GM08714 (cell line): ENCODE measurements around the gene PRDM15.

Experiments used
- H3K4me3 ChIP-seq: fragments of 200-500 bp; sonication (Bioruptor generic); 2 replicates; pipeline ENCODE4 v1.5.1; 2014; ENCODE audit warnings: mild to moderate bottlenecking, low read length, inconsistent platforms
- ZNF274 ChIP-seq: IDR thresholded peaks from 2 replicates; pipeline ENCODE4 v1.6.1; 2012; ENCODE audit warnings: mild to moderate bottlenecking, low read depth, low read length

Gene PRDM15

DNA sequence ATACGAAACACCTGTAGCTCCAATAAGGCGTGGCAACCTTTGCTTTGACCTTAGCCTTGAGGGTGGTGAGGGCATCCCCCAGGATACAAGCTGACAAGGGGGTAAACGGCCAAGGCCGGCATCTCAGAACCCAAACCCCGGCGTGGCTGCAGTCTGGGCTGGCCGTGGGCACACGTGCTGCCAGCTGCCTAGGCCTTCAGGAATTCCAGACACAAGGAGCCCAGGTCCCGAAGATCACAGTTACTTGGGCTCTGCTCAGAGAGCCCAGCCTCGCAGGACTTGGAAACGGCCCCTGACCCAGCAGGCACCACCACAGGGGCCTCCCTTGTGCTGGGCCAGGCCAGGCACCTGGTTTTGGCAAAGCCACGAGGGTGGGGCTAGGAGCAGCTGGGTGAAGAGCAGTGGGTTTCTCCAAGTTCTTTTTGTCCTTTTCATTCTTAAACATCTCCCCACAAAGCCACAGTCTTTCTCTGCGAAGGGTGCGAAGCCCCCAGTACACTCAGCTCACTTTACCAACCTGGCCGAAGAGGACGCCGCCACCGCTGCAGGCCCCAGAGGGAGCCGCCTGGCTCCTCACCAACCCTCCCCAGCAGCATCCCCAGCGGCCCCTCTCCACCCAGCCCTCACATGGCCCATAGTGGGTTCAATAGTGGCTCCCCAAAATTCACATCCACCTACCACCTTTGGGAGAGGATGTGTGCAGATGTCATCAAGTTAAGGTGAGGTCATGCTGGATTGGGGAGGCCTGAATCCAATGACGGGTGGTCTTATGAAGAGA is 26.8 kb downstream of the PRDM15 start:
- no peak for TF ChIP-seq ZNF274
- H3K4me3 ChIP-seq, result no peak overlapping the region

DNA sequence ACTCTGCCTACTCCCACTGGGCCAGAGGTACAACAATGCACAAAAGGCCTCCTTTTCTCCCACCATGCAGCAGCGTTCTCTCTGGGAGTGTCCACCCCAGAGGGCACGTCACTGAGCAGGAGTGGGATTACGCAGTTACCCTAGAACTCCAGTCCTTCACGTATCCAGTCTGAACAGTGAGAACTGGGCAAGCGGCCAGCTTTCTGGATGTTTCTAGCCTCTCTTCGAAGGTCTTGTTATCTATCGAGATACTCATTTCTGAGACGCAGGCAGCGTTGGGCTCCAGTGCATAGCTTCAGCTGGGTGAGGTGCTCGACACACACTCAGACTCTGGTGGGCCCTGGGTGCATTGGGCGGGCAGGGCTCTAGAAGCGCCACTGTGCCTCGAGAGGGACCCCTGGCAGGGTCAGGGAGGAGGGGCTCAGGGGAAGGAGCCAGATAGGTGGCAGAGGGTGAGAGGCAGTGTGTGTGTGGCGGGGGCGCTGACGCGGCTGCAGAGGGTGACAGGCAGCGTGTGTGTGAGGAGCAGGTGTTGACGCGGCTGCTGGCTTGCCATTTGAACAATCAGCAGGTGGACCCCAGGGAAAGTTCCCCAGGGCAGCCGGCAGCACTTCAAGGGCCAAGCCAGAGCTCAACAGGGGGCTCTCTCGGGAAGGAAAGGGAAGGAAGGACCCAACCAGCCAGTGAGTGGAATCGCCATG is 27.9 kb downstream of the PRDM15 start:
- H3K4me3 ChIP-seq, result no peak overlapping the region
- TF ChIP-seq ZNF274, result no peak

DNA sequence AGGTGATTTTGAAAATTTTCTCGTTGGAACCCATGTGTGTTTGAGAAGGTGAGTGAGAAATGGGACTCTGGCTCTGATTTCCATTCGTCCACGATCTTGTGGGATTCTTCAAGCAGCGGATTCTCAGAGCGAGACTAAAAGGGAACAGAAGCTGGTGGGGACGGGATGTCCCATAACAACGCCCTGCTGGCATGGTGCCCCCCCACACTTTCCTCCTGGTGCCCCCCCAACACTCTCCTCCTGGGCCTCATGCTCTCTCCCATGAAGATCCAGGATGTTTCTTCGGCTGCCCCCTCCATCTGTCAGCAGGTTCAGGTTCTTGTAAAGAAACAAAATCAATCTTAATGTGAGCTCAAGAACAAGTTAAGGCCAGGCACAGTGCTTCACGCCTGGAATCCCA is 29.1 kb downstream of the PRDM15 start:
- no peak overlapping the region for H3K4me3 ChIP-seq
- TF ChIP-seq ZNF274, result no peak

DNA sequence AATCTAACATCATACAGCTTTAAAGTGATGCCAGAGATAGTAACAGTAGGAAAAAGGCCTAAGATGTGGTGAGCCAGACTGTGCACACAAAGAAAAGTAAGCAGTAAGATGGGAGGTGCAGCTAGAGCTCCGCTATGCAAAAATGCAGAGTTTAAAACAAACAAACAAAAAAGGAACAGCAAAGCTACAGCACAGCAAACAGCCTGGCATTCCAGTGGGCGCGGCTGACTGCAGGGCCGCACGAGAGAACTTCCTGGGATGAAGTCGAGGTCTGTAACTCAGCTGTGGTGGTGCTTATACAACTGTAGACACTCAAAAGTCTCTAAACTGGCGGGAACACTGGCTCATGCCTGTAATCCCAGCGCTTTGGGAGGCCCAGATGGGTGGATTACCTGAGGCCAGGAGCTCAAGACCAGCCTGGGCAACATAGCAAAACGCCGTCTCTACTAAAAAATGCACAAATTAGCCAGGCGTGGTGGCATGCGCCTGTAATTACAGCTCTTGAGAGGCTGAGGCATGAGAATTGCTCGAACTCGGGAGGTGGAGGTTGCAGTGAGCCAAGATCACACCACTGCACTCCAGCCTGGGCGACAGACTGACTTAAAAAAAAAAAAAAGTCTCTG is 30.1 kb downstream of the PRDM15 start:
- TF ChIP-seq ZNF274, result no peak
- H3K4me3 ChIP-seq, result no peak overlapping the region

DNA sequence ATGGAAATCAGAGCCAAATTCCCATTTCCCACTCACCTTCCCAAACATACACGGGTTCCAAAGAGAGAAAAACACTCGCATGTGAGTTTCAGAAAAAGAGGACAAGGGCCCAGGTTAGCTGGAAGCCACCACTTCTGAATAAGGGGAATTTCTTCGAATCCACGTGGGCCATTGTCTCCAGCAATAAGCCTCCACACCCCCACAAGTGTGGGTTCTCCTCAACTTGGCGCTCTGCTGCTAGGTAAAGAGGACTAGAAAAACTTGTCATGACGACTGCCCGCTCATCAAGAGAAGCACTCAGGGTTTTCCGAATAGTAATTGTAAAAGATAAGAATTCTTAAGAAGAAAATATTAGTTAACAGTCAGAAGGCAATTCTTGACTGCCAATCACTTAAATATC is 30.6 kb downstream of the PRDM15 start:
- no peak overlapping the region for H3K4me3 ChIP-seq

DNA sequence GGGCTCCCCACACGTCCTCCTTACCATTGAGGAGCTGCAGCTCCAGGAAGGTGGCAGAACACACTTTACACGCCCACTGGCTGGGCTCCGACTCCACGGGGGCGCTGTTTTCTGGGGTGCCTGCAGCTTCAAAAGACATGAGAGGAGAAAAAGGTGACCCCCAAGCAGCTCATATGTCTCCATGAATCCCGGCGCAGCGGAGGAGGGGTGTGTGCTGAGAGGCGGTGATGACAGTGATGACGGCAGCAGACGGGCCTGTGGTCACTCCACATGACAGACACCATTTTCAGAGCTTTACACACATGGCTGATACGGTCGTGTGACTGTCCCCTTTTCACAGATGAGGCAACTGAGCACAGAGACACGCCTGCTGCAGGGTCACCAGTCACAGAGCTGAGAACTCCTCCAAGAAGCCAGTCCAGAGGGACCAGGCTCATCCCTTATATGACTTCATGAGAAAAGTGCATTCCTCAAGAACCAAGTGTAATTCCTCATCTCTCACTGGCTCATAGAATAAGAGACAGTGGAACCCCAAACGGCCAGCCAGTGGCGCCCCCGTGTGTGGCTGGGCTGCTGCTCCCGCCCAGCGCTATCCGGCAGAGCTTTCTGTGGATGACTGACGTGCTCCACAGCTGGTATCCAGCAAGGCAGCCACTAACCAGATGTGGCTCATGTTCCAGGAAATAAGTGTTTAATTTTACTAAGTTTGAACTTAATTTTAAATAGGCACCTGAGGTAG is 31.9 kb downstream of the PRDM15 start:
- no peak overlapping the region for H3K4me3 ChIP-seq
- TF ChIP-seq ZNF274, result no peak

More for the DNA sequence above, 30.6 kb downstream of the PRDM15 start:
- TF ChIP-seq ZNF274, result no peak

DNA sequence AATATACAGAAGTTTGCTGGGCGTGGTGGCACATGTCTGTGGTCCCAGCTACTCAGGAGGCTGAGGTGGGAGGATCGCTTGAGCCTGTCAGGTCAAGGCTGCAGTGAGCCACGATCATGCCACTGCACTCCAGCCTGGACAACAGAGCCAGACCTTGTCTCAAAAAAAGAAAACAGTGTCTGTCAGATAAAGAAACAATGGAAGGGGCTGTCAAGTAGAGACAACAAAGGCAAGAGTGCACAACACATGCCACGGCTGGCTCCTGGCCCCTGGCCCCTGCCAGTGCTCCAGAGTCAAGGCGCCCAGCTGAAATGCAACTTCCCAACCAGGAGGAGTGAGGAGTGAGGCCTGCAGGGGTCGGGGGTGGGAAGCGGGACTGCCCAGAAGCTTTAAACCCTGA is 32.6 kb downstream of the PRDM15 start:
- H3K4me3 ChIP-seq, result no peak overlapping the region
- no peak for TF ChIP-seq ZNF274

DNA sequence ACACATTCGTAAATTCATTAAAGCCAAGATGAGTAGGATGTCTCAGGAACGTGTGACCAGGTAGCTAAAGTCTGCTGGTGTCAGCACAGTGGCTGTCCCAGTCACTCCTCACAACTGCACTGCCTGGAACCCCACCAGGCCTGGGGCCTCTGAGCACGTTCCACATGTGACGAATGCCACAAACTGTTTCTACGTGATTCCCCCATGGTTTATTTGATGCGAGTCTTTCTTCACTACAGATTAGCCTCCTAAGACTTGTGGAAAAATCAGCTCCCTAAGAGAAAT is 33.2 kb downstream of the PRDM15 start:
- no peak for TF ChIP-seq ZNF274
- H3K4me3 ChIP-seq, result no peak overlapping the region

DNA sequence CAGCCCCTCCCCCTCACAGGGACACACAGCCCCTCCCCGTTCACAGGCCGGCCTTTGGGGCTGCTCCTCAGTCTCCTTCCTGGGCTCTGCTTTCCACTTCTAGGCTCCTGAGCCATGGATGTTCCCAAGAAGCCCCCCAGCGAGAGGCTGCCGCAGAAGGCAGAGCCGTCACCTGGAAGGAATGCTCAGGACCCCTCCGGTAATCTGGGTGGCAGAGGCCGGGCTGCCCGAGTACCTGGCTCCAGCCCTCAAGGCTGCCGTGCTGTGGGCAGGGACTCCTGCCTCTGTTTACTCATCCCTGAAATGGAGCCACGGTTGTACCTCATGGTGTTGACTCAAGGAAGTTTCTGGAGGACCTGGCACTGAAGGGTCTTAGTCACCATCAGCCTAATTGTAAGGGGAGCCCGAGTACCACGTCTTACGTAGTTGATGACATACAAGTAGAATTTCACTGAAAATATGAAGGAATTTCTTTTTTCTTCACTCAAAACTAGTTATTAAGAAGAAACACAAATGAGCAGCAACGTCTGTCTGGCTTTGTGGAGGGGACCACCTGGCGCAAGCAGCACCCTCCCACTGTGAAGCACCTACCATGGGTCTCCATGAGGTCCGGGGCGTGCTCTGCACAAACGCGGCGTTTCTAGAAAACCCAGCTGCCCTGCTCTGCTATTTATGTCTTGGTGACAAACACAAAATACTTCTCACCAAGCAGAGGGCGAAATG is 33.7 kb downstream of the PRDM15 start:
- H3K4me3 ChIP-seq, result no peak overlapping the region
- no peak for TF ChIP-seq ZNF274

DNA sequence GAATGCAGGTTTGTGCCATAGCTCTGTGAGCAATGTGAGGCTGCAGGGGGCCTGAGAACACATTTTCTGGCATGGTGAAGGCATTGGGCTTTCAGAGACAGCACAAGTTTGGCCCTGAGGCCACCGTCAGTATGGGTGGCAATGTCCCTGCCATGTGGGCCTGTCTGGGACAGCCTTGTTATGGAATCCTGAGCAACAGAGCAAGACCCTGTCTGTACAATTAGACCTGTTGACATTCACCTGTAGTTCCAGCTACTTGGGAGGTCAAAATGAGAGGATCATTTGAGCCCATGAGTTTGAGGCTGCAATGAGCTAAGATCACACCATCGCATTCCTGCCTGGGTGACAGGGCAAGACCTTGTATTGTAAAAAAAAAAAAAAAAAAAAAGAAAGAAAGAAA is 35.6 kb downstream of the PRDM15 start:
- H3K4me3 ChIP-seq, result no peak overlapping the region
- TF ChIP-seq ZNF274, result no peak

DNA sequence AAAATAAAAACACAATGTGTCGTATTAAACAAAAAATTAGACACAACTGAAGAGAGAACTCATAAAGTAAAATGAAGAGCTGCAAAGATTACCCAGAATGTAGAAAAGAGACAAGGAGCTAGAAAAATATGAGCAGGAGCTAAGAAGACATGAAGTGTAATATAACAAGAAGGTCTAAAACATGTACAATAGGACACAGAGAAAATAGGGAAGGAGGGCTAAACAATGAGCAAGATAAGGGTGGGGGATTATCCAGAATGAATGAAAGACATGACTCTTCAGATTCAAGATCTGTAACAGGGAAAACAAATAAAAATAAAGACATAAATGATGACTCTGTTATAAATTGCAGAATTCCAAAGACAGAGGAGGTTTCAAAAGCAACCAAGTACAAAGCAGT is 38.3 kb downstream of the PRDM15 start:
- no peak overlapping the region for H3K4me3 ChIP-seq
- TF ChIP-seq ZNF274, result no peak

DNA sequence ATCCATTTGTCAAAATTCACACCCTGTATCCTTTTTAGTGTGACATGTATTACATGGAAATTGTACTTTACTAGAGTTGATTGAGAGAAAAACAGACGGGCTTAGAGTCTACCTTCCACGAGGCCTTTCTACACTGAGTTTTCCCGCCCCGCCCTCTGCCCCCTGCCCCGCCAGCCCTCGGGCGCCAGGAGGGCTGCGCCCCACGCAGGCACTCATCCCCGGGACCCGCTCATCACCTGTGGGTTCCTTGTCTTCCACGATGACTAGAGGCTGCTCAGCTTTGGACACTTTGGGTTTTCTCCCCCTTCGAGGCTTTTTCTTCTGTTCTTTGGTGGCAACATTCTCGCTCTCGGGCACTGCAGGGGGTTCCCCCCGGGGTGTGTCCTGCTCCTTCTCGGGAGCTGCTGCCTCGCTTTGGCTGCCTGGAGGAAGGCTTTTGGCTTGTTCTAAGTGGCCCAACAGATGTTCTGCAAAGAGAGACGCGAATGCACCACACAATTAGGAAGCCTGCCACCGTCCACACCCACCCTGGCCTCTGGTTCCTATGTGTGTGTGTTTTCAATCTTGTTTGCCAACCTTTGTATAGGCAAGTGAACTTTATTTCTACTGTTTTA is 39.6 kb downstream of the PRDM15 start:
- no peak overlapping the region for H3K4me3 ChIP-seq
- TF ChIP-seq ZNF274, result no peak

DNA sequence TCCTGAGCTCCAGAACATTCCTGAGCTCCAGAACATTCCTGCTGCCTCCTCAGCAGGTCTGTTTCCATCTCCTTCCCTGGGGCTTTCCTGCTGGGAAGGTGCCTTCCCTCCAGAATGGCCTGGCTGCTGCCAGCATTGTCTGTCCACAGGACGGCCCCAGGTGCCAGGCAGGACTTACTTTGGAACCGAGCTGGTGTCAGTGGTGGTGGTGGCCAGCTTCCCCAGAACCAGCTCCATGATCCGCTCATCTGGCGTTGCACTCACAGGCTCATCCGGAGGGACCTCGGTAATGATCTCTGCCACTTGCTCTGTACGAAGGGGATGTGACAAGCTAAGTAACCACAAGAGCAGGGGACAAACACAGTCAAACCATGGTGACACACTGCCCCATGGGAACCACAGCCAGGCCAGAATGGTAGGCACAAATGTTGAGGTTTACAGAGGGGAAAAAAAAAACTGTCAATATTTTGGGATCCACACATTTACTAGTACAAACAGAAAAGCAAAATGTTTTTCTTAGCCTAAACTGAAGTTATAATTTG is 41.3 kb downstream of the PRDM15 start:
- no peak for TF ChIP-seq ZNF274
- no peak overlapping the region for H3K4me3 ChIP-seq
